H1 (cell line): ENCODE data around the gene PIGT. TPM values are rescaled to one million over a fixed set of nuclear protein-coding genes. Genes with fewer than 3 reads are reported as not detected.

ENCODE experiments used
- POLR2AphosphoS5 ChIP-seq: IDR thresholded peaks from 2 replicates; pipeline ENCODE4 v1.6.1; 2011; ENCODE audit warnings: low read depth, low read length
- RAD21 ChIP-seq, 2 experiments: IDR thresholded peaks in 1 of 2; conservative IDR thresholded peaks in 1 of 2; 2 replicates each; pipeline ENCODE4 v1.6.1; 2011; ENCODE audit warnings: low read depth in 2 of 2, low read length in 2 of 2, improper control_type of control experiment in 1 of 2, inconsistent platforms in 1 of 2, mild to moderate bottlenecking in 1 of 2, moderate library complexity in 1 of 2
- polyA plus RNA-seq, 7 experiments: library from polyadenylated mRNA; depleted of rRNA in 3 of 7; stranded (reverse) in 5 of 7; unstranded in 2 of 7; fragments of >200 nt in 5 of 7; fragments of 200-250 nt in 2 of 7; gene quantifications; 1 replicate in 5 of 7; 2 replicates in 1 of 7; 4 replicates in 1 of 7; pipeline versions ENCODE4 v1.2.1 to v1.2.3, GENCODE V29; 2011 to 2013; ENCODE audit warnings: missing spikeins in 2 of 7, mixed read lengths in 2 of 7
- total RNA-seq: library from RNA; stranded (reverse); fragmentation: NEBNext Ultra II Directional; extraction: Animal tissue kit (Norgen Biotek cat#: 25700); gene quantifications from 2 replicates; pipeline ENCODE4 v1.2.1, GENCODE V29; 2021

The PIGT gene
- total and polyA plus RNA-seq, 2 of the 8 experiments (the other 6 are each of a cell fraction or from before 2014, with no cell fraction given): 66.0 to 89.7 TPM

- TF ChIP-seq RAD21 (IDR thresholded peaks at IDR 0.05 in 1 of 2, conservative IDR thresholded peaks at IDR 0.05 in 1 of 2; ENCODE audit: low read depth in 2 of 2, low read length in 2 of 2): peak; percentile 43 to 49
- no peak for TF ChIP-seq POLR2AphosphoS5
- TF ChIP-seq, all 59 proteins: peak for 4
Measured at GRCh38 chr20:45450097-45450818, 34.3 kb downstream of the PIGT start (continued).
